GM19463 (cell line): ENCODE results near the gene BCKDK.
"Not testable (repeated sequence)": the region's sequence is repeated elsewhere in the genome, so short reads cannot be mapped to it uniquely, and the experiment has no call there.

Experiments
- ATAC-seq: cut with Tn5 transposase; IDR thresholded peaks from one replicate; pipeline ENCODE4 v1.9.1; 2021; ENCODE audit warnings: mild to moderate bottlenecking, moderate library complexity; ENCODE audit not compliant: unreplicated experiment

BCKDK gene

GRCh38 chr16:31094424-31095120 is 13.6 kb upstream of the BCKDK start, which contains the start of gene VKORC1:
VKORC1 (minus strand) TSS chr16:31094797; CDS start chr16:31094729, 68 bp downstream.
- peak; percentile 87 for ATAC-seq

GRCh38 chr16:31099860-31100638 is 8.1 kb upstream of the BCKDK start:
- ATAC-seq, result no peak

- not testable (repeated sequence) for ATAC-seq
These were observed 7.1 kb upstream of the BCKDK start for GRCh38 chr16:31100876-31101641.

- ATAC-seq, result no peak
These were observed 2.4 kb upstream of the BCKDK start for GRCh38 chr16:31105677-31106213.

- ATAC-seq, result no peak
These were observed 1.4 kb upstream of the BCKDK start for GRCh38 chr16:31106509-31107464.

- peak; percentile 61 for ATAC-seq
These were observed 720 bp upstream of the BCKDK start for GRCh38 chr16:31107465-31107867.

- ATAC-seq, result no peak
These were observed 790 bp downstream of the BCKDK start for GRCh38 chr16:31108794-31109558.

GRCh38 chr16:31109622-31110021 is 1.4 kb downstream of the BCKDK start:
- no peak for ATAC-seq

GRCh38 chr16:31110106-31111034 is 2.2 kb downstream of the BCKDK start:
- no peak for ATAC-seq

GRCh38 chr16:31111881-31112466 is 3.8 kb downstream of the BCKDK start:
- no peak for ATAC-seq

GRCh38 chr16:31112711-31113110 is 4.5 kb downstream of the BCKDK start:
- no peak for ATAC-seq

- ATAC-seq, result no peak
These were observed 5.2 kb downstream of the BCKDK start for GRCh38 chr16:31113121-31114120.

GRCh38 chr16:31114468-31114867 is 6.3 kb downstream of the BCKDK start:
- no peak for ATAC-seq

GRCh38 chr16:31117384-31118222 is 9.4 kb downstream of the BCKDK start, which contains the start of gene KAT8:
KAT8 (plus strand) TSS chr16:31117664; CDS start chr16:31117682, 18 bp downstream.
- ATAC-seq, result peak; percentile 82
